Epithelial cell of esophagus (primary cell): ENCODE measurements around the gene TH.
"Not testable (repeated sequence)": the region's sequence is repeated elsewhere in the genome, so short reads cannot be mapped to it uniquely, and the experiment has no call there.

Experiments
- DNase-seq: peaks from one replicate; pipeline ENCODE4 v3.0.0; 2010; ENCODE audit warnings: low read depth
- H3K4me3 ChIP-seq: 2 replicates; pipeline ENCODE4 v1.5.1; 2011; ENCODE audit warnings: mild to moderate bottlenecking, low read length, control low read depth
- TF ChIP-seq, protein P1 (sequence below): IDR thresholded peaks from 2 replicates; pipeline ENCODE4 v1.5.1; 2011; ENCODE audit warnings: low read depth, mild to moderate bottlenecking, low read length, control low read depth, inconsistent platforms; ENCODE audit not compliant: insufficient read depth; ENCODE audit errors: missing control alignments

TH gene

GRCh38 chr11:2180347-2180746, 8.7 kb upstream of the TH start:
- H3K4me3 ChIP-seq, result no peak overlapping the region
- no peak for DNase-seq
- TF ChIP-seq, protein P1, sequence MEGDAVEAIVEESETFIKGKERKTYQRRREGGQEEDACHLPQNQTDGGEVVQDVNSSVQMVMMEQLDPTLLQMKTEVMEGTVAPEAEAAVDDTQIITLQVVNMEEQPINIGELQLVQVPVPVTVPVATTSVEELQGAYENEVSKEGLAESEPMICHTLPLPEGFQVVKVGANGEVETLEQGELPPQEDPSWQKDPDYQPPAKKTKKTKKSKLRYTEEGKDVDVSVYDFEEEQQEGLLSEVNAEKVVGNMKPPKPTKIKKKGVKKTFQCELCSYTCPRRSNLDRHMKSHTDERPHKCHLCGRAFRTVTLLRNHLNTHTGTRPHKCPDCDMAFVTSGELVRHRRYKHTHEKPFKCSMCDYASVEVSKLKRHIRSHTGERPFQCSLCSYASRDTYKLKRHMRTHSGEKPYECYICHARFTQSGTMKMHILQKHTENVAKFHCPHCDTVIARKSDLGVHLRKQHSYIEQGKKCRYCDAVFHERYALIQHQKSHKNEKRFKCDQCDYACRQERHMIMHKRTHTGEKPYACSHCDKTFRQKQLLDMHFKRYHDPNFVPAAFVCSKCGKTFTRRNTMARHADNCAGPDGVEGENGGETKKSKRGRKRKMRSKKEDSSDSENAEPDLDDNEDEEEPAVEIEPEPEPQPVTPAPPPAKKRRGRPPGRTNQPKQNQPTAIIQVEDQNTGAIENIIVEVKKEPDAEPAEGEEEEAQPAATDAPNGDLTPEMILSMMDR, result no peak

DNA sequence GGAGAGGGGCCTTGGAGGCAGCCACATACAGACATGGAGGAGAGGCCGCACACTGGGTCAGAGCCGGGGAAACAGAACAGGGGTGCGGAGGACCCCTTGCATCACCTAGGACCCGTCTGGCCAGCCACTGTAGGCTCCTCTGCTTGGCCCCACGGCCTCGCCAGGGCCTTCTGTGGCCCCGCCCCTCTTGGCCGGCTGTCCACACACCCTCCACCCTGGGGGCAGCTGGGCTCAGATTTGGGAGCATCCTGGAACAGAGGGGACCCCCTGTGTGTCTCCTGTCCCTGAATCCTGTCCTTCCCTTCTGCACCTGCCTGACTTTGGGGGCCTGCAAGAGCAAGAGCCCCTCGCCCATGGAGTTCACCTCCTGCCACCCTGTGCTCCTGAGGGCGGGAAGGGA, 7.9 kb upstream of the TH start:
- no peak overlapping the region for H3K4me3 ChIP-seq
- DNase-seq, result no peak
- TF ChIP-seq, protein P1, result no peak

GRCh38 chr11:2178906-2179494, 7.4 kb upstream of the TH start:
- no peak overlapping the region for H3K4me3 ChIP-seq
- TF ChIP-seq, protein P1, result no peak
- DNase-seq, result peak; percentile 93

DNA sequence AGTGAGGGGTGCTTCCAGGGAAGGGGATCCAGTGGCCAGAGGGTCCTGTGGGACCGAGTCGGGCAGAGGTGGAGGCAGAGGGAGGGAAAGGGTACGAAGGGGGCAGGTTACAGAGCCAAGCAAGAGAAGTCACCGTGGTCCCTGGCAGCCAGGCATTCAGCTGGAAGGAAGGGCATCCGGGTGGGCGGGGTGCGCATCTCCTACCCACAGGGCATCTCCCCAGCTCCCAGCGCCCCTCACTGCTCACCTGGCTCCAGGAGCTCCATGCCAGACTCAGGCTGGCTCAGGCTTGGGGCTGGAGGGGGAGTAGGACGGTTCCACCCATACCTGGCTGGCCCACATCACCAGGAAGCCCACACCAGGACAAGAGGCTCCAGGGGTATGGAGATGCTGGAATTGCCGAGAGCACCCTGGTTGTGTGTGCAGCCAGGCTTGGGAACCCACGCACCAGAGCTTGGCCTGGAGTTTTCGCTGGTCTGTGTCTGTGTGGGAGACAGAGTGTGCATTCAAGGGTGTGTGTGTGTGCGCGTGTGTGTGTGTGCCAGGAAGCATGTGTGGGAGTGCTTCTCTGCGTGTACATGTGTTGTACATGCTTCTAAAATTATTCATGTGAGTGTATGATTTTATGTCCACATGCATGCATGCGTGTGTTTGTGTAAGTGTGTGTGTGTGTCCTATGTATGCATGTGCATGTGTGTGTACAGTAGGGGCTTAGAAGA, 6.6 kb upstream of the TH start:
- DNase-seq, H3K4me3 ChIP-seq: not testable (repeated sequence)

GRCh38 chr11:2177076-2177475, 5.5 kb upstream of the TH start:
- DNase-seq, result no peak
- H3K4me3 ChIP-seq, result no peak overlapping the region
- TF ChIP-seq, protein P1, result no peak

GRCh38 chr11:2176389-2176900, 4.8 kb upstream of the TH start:
- TF ChIP-seq, protein P1, result no peak
- no peak overlapping the region for H3K4me3 ChIP-seq
- DNase-seq, result no peak

- TF ChIP-seq, protein P1, result no peak
- H3K4me3 ChIP-seq, result no peak overlapping the region
- peak; percentile 82 for DNase-seq
Observed at GRCh38 chr11:2175659-2176058, 4.0 kb upstream of the TH start.
